ENCODE results near the gene NADSYN1. TPM values are rescaled to one million over a fixed set of nuclear protein-coding genes. Genes with fewer than 3 reads are reported as not detected.

The NADSYN1 gene
- total RNA-seq, 1 experiment from 2014 or later: 35.5 TPM

GRCh38 chr11:71501071-71501985 lies 48.3 kb downstream of the NADSYN1 start:
- H3K9me3 ChIP-seq (ENCODE audit: low read depth, low read length, poor library complexity, severe bottlenecking): no peaks in the 10 kb centered on the region
- no TSS peak for BruUV-seq (replicated peaks)
- ChIA-PET POLR2A (ENCODE audit: low non-redundant PET) (no interaction called here), CTCF (no interaction called here)
- no peaks in the 10 kb centered on the region for H3K27me3 ChIP-seq (replicated peaks; ENCODE audit: insufficient read depth, low read depth, low read length, poor library complexity)
- no peak overlapping the region for H3K27ac ChIP-seq (ENCODE audit: low read depth, low read length, poor library complexity, severe bottlenecking)
- peaks cover 17% of the 10 kb centered on the region for H3K4me1 ChIP-seq (ENCODE audit: insufficient read depth, low read length, poor library complexity, severe bottlenecking)
- H3K4me3 ChIP-seq (ENCODE audit: low read depth, low read length, poor library complexity, severe bottlenecking): no peak overlapping the region
- TF ChIP-seq EZH2 (IDR thresholded peaks at IDR 0.05; ENCODE audit: borderline replicate concordance, low read depth, low read length, poor library complexity, severe bottlenecking) (no peak), CTCF (conservative IDR thresholded peaks at IDR 0.05; ENCODE audit: low read depth, low read length) (no peak)
- H3K36me3 ChIP-seq (ENCODE audit: insufficient read depth, low read length, poor library complexity, severe bottlenecking): peaks cover 13% of the 10 kb centered on the region
- intact Hi-C loops (cut with micrococcal nuclease; ENCODE audit: unreplicated experiment): no loop called here
- DNase-seq (ENCODE audit: low spot score): no peak

- BruUV-seq (replicated peaks): no TSS peak
- Histone ChIP-seq H3K4me3 (ENCODE audit: low read depth, low read length, poor library complexity, severe bottlenecking) (no peak overlapping the region), H3K4me1 (ENCODE audit: insufficient read depth, low read length, poor library complexity, severe bottlenecking) (peaks cover 17% of the 10 kb centered on the region), H3K27me3 (replicated peaks; ENCODE audit: insufficient read depth, low read depth, low read length, poor library complexity) (no peaks in the 10 kb centered on the region), H3K9me3 (ENCODE audit: low read depth, low read length, poor library complexity, severe bottlenecking) (no peaks in the 10 kb centered on the region), H3K27ac (ENCODE audit: low read depth, low read length, poor library complexity, severe bottlenecking) (no peak overlapping the region), H3K36me3 (ENCODE audit: insufficient read depth, low read length, poor library complexity, severe bottlenecking) (peaks cover 13% of the 10 kb centered on the region)
- no peak for TF ChIP-seq EZH2 (IDR thresholded peaks at IDR 0.05; ENCODE audit: borderline replicate concordance, low read depth, low read length, poor library complexity, severe bottlenecking)
- TF ChIP-seq CTCF (conservative IDR thresholded peaks at IDR 0.05; ENCODE audit: low read depth, low read length): no peak
- no peak for DNase-seq (ENCODE audit: low spot score)
- intact Hi-C loops (cut with micrococcal nuclease; ENCODE audit: unreplicated experiment): no loop called here
- ChIA-PET POLR2A (ENCODE audit: low non-redundant PET) (no interaction called here), CTCF (no interaction called here)
These were observed 49.0 kb downstream of the NADSYN1 start for GRCh38 chr11:71502026-71502425.

GRCh38 chr11:71502871-71503435 lies 50.0 kb downstream of the NADSYN1 start:
- Histone ChIP-seq H3K4me3 (ENCODE audit: low read depth, low read length, poor library complexity, severe bottlenecking) (no peak overlapping the region), H3K4me1 (ENCODE audit: insufficient read depth, low read length, poor library complexity, severe bottlenecking) (peaks cover 17% of the 10 kb centered on the region), H3K36me3 (ENCODE audit: insufficient read depth, low read length, poor library complexity, severe bottlenecking) (peaks cover 13% of the 10 kb centered on the region), H3K27me3 (replicated peaks; ENCODE audit: insufficient read depth, low read depth, low read length, poor library complexity) (no peaks in the 10 kb centered on the region), H3K9me3 (ENCODE audit: low read depth, low read length, poor library complexity, severe bottlenecking) (no peaks in the 10 kb centered on the region), H3K27ac (ENCODE audit: low read depth, low read length, poor library complexity, severe bottlenecking) (no peak overlapping the region)
- no TSS peak for BruUV-seq (replicated peaks)
- CTCF ChIA-PET: no interaction called here
- DNase-seq (ENCODE audit: low spot score): no peak
- intact Hi-C loops (cut with micrococcal nuclease; ENCODE audit: unreplicated experiment): no loop called here
- POLR2A ChIA-PET (ENCODE audit: low non-redundant PET): no interaction called here
- TF ChIP-seq EZH2 (IDR thresholded peaks at IDR 0.05; ENCODE audit: borderline replicate concordance, low read depth, low read length, poor library complexity, severe bottlenecking) (no peak), CTCF (conservative IDR thresholded peaks at IDR 0.05; ENCODE audit: low read depth, low read length) (no peak)
